ENCODE data around the gene PYROXD2.

GRCh38 chr10:98463016-98463415 lies 48.0 kb upstream of the PYROXD2 start:
- TF ChIP-seq ZNF384 (IDR thresholded peaks at IDR 0.05) (no peak), FOXA1 (IDR thresholded peaks at IDR 0.05) (no peak), SP1 (IDR thresholded peaks at IDR 0.05) (no peak)
